GM21381 (cell line): ENCODE measurements around the gene C1orf115.
"Not testable (repeated sequence)": the region's sequence is repeated elsewhere in the genome, so short reads cannot be mapped to it uniquely, and the experiment has no call there.

Experiments
- ATAC-seq: cut with Tn5 transposase; IDR thresholded peaks from one replicate; pipeline ENCODE4 v1.9.1; 2021; ENCODE audit warnings: mild to moderate bottlenecking, moderate library complexity; ENCODE audit not compliant: unreplicated experiment

C1orf115 gene

DNA sequence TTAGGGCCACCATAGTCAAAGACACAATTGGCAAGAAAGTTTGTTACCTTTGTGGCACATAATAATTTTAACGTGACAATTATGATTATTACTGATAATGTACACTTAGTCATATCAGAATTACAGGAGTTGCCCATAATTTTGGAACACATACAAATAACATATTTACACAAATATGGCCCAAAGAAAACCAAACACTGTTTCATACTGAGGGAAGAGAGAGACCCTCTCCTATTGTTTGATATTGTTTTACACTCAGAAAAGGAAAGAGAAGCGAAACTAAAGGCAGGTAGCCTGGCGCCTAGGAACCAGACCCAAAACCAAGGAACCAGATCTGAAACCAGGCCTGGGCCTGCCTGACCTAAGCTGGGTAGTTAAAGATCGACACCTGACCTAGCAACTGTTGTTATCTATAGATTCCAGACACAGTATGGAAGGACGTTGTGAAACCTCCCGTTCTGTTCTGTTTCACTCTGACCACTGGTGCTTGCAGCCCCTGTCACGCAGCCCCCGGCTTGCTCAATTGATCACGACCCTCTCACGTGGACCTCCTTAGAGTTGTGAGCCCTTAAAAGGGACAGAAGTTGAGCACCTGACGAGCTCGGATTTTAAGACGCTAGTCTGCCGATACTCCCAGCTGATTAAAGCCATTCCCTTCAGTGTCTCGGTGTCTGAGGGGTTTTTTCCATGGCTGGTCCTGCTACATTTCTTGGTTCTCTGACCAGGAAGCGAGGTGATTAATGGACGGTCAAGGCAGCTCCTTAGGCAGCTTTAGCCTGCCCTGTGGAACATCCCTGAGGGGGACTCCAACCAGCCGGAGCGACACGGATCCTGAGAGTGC is 27.9 kb downstream of the C1orf115 start:
- ATAC-seq: no peak

DNA sequence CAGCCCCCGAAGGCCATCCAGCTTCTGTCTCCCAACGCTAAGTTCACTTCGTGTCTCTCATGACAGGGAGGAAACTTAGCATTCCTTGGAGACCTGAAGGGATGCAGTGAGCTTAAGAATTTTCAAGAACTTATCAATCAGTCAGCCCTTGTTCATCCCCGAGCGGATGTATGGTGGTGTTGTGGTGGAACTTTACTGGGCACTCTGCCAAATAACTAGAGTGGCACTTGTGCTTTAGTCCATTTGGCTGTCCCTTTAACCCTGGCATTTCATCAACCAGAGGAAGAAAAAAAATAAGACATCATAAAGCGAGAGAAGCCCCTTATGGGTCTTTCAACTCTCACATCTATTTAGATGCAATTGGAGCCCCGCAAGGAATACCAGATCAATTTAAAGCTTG is 31.1 kb downstream of the C1orf115 start:
- ATAC-seq: not testable (repeated sequence)

DNA sequence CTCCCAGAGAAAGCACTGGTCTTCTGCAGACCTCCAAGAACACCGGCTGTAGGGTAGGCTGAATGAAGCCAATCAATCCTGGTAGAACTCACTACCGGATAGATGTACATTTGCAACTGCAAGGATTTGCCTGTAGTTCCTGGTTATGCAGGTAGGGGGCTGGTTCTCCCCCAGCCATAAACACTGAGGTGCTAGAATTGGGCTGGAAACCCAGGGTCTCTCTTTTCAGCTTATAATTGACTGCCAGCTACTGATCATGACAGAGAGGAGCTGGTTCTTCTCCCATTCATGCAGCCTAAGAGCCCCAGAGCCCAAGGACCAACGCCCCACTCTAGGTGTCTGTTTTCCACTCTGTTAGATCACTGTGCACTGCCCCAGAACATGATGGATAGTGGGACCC is 36.5 kb downstream of the C1orf115 start:
- no peak for ATAC-seq

DNA sequence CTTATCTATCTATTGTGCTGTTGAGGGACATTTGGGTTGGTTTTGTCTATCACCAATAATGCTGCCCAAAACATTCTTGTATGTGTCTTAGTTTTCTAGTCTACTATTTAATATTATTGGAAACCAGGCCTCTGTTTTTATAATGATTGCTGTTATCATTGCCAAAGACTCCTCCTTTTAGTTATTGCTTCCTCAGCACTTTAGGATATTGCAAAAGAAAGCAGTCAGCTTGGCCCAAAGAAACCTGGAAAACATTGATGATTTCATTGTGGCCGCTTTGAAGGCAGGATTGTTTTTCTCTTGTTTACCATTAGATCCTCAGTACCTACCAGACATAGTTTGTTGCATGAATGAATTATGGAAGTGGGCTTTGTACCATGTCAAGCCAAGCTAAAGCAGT is 37.4 kb downstream of the C1orf115 start:
- no peak for ATAC-seq

DNA sequence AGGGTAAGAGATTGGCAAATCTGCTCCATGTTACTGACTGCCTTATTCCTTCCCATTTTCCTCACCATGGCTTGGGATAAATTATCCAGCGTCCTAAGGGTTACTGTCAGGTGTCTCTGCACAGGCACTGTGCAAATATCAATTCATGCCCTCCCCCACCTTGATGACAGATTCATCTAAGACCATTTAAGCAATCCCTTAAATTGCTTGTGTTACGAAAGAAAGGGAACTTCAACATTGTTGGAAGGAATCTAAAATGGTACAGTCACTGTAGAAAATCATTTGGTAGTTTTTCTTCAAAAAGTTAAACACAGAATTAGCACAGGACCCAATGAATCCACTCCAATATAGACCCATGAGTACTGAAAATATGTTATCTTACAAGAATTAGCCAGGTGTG is 40.3 kb downstream of the C1orf115 start:
- ATAC-seq: no peak

DNA sequence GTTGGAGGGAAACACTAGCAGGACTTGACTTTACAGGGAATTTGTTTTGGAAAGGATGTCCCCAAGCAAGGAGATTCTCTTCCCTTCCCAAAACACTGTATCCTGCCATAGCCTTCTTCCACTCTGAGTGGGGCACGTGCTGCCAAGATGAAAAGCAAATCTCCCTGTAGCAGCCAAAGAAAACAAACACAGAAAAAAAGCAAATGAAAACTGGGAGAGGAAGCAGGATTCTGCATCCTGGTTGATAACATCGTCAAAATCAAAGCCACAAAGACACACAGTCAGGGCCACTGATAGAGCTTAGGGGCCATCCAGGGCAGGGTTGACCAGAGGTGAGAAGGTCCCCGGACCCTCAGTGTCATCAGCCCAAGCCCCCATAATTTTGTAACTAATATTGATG is 42.0 kb downstream of the C1orf115 start:
- no peak for ATAC-seq

DNA sequence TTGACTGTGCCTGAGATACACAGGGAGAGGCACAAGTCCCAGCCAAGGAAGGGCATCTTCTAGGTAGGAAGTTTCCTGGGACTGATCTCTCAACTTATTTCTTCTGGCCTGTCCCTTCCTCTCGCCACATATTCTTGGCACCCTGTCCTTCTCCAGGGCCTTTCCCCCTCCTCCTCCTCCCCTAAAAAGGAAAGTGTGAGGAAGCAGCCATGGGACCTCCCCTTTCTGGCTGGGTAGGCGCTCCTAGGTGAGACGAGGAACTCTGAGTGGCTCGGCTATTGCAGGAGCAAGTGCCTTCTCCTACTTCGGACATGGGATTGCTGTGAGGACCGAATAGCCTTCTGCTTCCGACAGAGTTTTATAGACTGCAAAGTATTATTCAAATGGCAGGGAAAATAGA is 42.5 kb downstream of the C1orf115 start:
- ATAC-seq: no peak

DNA sequence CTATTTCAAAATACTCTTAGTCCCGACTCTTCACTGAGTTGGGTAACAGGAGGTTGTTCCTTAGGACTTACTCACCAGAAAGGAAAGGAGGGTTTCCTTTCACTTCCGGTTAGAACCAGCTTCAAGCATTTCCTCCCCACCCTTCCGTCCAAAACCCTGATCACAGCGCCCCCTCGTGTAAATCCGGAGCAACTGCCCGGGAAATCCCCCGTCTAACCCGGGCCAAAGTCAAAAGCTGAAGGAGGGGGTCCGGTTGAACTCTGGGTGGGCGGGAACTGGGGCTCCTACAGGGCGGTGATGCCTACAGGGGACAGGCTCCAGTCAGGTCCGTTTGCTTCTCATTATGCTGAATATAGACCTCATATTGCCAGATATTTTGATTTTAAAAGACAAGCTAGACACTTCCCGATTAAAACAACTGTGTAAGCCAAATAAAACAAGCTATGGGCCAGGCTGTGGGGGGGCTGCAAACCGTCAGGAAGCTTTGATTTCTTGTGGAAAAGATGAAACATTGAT is 43.0 kb downstream of the C1orf115 start:
- ATAC-seq: peak; percentile 85

DNA sequence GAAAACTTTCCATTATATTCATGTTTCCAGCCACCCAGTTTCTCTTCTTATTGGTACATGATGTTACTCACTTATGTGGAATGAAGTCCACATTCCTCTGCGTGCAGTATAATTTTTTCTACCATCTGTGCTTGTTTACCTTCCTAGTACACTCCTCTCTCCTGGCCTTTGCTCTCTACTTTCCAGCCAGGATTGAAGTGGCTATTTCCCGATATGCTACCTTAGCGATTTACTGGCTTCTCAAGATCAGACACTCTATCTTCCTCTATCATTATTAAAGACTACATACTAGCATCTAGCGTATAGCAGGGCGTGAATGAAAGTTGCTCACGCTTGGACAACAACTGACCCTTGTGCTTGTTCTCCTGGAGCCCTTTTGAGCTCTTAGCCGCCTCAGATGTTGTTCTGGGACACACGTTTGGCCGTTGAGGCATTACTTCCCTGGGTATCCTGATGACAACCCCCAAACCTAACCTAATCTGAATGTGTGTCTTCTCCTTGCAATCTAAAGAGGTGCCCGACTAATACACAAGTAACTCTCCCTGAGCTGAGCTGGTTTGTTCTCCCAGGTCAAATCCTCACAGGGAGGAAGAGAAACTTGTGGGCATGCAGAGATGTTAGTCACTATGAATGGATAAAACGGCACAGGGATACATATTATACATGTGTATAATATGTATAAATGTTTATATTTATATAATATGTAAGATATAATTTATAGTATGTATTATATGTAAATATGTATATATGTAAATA is 44.6 kb downstream of the C1orf115 start:
- no peak for ATAC-seq

DNA sequence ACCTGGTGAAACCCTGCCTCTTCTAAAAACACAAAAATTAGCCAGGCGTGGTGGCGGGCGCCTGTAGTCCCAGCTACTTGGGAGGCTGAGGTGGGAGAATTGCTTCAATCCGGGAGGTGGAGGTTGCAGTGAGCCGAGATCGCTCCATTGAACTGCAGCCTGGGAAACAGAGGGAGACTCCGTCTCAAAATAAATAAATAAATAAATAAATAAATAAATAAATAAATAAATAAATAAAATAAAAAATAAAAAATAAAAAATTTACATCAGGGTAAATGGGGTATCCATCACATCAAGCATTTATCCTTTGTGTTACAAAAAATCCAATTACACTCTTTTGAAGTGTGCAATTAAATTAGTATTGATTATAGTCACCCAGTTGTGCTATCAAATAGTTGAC is 46.1 kb downstream of the C1orf115 start:
- ATAC-seq: not testable (repeated sequence)

DNA sequence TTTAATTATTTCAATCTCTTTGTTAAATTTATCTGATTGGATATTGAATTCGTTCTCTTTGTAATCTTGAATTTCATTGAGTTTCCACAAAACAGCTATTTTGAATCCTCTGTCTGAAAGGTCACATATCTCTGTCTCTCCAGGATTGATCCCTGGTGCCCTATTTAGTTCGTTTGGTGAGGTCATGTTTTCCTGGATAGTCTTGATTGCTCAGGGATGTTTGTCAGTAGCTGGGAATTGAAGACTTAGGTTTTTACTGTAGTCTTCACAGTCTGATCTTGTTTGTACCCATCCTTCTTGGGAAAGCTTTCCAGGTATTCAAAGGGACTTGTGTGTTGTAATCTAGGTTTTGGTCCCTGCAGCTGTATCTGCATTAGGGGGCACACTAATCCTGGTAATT is 51.2 kb downstream of the C1orf115 start:
- no peak for ATAC-seq

DNA sequence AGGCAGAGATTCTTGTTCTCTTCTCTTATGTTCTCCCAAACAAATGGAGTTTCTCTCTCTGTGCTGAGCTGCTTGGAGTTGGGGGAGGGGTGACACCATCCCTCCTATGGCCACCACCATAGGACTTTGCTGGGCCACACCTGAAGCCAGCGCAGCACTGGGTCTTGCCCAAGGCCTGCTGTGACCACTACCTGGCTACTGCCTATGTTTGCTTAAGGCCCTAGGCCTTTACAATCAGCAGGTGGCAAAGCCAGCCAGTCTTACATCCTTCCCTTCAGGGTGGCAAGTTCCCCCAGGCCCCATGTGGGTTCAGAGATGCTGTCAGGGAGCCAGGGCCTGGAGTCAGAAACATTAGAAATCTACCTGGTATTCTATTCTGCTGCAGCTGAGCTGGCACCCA is 51.7 kb downstream of the C1orf115 start:
- no peak for ATAC-seq

DNA sequence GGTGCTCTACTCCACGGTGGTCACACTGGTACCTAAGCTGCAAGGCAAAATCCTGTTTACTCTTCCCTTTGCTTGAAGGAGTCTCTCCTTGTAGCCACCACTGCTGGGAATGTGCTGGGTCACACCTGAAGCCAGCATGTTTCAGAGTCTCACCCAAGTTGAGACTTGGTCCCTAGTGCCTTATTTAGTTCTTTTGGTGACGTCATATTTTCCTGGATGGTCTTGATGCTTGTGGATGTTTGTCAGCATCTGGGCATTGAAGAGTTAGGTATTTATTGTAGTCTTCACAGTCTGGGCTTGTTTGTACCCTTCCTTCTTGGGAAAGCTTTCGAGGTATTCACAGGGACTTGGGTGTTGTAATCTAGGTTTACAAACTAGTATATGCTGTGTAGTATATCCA is 52.4 kb downstream of the C1orf115 start:
- ATAC-seq: no peak

DNA sequence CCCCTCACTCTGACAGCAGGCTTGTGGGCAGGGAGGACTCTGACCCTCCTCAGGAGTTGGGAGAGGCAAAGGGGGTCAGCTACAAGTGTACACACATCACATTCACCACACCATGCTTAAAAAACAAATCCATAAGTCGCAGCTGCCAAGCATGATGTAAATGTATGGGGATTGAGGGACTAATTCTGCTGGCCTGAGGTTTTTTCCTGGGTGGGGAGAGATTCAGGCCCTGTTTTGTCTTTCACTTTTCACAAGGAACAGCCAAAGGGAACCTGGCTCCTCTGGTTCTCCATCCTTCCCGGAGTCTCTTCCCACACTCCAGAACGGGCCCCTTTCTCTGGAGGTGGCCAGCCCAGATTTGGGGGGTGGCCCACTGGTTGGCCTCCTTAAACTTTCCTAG is 56.7 kb downstream of the C1orf115 start:
- no peak for ATAC-seq

DNA sequence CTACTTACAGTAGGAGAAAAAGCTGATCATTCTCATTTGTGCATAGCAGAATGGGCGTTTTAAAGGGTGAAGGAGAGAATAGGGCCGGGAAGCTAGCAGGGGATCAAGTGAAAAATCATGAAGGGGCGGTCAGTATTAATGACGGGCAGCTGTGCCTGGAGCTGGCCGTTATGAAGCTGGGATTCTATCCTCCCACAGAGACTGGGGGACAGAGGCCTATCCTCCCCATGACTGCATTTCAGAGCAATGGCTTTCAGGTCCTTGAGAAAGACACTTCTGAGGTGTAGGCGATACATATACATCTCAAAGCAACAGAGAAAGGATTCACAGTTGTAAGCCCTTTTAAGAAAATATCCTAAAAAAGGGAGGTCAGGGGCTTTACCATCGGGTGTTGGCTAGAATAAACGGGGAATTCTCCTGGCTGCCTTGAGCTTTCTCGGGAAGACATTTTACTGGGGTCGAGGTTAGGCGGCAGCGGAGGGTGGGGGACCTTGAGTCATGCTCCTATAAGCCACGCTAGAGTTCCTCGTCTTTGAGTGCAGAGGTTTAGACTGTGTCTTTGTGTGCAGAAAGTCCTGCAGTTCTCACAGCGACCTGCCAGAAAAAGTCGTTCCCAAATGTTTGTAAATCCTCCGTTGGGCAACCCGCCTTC is 57.4 kb downstream of the C1orf115 start:
- ATAC-seq: no peak

DNA sequence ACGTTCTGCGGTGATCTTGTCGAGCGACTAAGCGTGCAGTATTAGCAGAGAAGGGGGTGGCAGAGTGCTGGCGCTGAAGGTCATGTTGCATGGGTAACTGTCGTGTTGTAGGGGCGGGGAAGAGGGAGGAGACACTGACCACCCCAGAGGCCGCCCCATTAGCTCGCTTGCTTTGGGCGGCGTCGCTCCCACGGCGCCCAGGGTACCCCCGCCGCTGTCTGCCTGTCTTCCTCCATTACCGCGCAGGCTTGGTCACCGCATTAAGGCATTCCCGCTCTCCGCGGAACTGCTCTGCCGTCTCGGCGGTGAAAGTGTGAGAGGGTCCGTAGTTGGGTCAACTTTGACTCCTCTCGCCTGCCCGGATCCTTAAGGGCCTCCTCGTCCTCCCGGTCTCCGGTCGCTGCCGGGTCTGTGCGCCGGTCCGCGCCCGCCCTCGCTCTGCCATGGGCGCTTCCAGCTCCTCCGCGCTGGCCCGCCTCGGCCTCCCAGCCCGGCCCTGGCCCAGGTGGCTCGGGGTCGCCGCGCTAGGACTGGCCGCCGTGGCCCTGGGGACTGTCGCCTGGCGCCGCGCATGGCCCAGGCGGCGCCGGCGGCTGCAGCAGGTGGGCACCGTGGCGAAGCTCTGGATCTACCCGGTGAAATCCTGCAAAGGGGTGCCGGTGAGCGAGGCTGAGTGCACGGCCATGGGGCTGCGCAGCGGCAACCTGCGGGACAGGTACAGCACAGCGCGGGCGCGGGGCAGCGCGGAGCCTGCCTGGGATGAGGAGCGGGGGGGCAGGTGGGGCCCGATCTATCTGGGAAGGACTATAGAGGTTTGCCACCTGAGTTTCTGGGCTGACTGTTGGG is 58.1 kb downstream of the C1orf115 start, which contains the start of gene MTARC2:
Gene MTARC2 (plus strand): TSS at position 234 of the 846 bp plus-strand sequence. CDS start 210 bp downstream, at position 444.
- peak; percentile 65 for ATAC-seq
